ENCODE data around the gene ZNF560. TPM values are rescaled to one million over a fixed set of nuclear protein-coding genes. Genes with fewer than 3 reads are reported as not detected.

The ZNF560 gene
- total and polyA plus RNA-seq, 9 of the 15 experiments (the other 6 are each of a cell fraction or from before 2014, with no cell fraction given), result 0.04 to 0.18 (median 0.05) TPM; not detected in 3

DNA sequence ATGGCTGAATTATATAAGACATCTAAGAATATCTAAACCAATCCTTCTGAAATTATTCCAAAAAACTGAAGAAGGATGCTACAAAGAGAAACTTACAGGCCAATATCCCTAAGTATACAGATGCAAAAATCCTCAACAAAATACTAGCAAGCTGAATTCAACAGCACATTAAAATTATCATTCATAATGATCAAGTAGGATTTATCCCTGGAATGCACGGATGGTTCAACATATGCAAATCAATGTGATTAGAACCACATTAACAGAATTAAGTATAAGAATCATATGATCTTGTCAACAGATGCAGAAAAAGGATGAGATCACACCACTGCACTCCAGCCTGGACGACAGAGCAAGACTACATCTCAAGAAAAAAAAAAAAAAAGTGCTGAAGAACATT, 13.3 kb downstream of the ZNF560 start:
- Histone ChIP-seq H3K9ac (ENCODE audit: insufficient read depth in 1 of 2, low read depth in 2 of 2, low read length in 2 of 2) (no peak overlapping the region), H2AFZ (ENCODE audit: low read depth, low read length) (no peak overlapping the region), H4K20me1 (replicated peaks; ENCODE audit: control insufficient read depth, insufficient read depth, low read length) (no peaks in the 10 kb centered on the region), H3K4me3 (no peak overlapping the region), H3K4me1 (replicated peaks in 1 of 2; ENCODE audit: control insufficient read depth in 2 of 2, insufficient read depth in 2 of 2, low read length in 2 of 2) (no peaks in the 10 kb centered on the region), H3K27me3 (ENCODE audit: control insufficient read depth in 2 of 2, insufficient read depth in 2 of 2, low read length in 2 of 2) (no peaks in the 10 kb centered on the region), H3K27ac (ENCODE audit: extremely low read depth, low read depth, low read length) (no peak overlapping the region), H3K4me2 (ENCODE audit: insufficient read depth, low read length) (no peak overlapping the region), H3K9me3 (replicated peaks; ENCODE audit: control insufficient read depth, insufficient read depth, low read depth, low read length) (peaks cover 2% of the 10 kb centered on the region; the same call in 1 of the 2 replicates), H3K9me1 (ENCODE audit: control insufficient read depth, insufficient read depth, low read length) (peaks cover 2% of the 10 kb centered on the region), H3K36me3 (ENCODE audit: control insufficient read depth, insufficient read depth, low read length) (no peaks in the 10 kb centered on the region), H3K79me2 (ENCODE audit: control insufficient read depth, insufficient read depth, low read length) (no peaks in the 10 kb centered on the region)
- POLR2A ChIA-PET, result no interaction called here
- ATAC-seq (no peak), DNase-seq (ENCODE audit: extremely low read depth in 1 of 4, low spot score in 3 of 4) (no peak), FAIRE-seq (no peak)
- no TSS peak for BruUV-seq (replicated peaks)
- in situ Hi-C loops (cut with MboI) (no loop called here), intact Hi-C loops (cut with micrococcal nuclease) (no loop called here)
- WGBS (ENCODE audit: insufficient coverage, low coverage, missing lambda C conversion rate), result 7% methylated on average over 2 of the region's 2 CpGs
- CTCF ChIA-PET (ENCODE audit: low intra/inter-chr PET ratio), result no interaction called here
- peak; percentile 91 for TF ChIP-seq ZNF324 (CRISPR knock-in tag; IDR thresholded peaks at IDR 0.05)
- no peak for TF ChIP-seq ZNF311 (CRISPR knock-in tag; IDR thresholded peaks at IDR 0.05)

DNA sequence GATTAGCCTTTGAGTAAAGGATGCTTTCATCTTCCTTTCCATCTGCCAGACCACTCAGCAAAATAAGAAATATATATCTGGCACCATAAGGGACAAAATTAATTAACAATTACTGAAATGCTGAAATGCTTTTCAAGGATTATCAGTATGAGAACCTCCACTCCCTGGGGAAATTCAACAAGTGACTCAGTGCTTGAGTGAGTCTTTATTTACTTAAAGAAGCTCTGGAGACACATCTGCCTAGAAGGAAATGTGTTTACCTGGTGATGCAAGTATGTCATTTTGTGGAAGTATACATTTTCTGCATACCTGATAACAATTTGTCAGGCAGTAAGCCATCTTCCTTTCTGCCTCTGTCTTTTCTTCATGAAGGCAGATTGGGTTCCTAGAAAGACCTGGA, 23.4 kb downstream of the ZNF560 start:
- TF ChIP-seq SRSF1 (IDR thresholded peaks at IDR 0.05; ENCODE audit: low read depth, low read length) (no peak), HOXB6 (CRISPR knock-in tag; IDR thresholded peaks at IDR 0.05; ENCODE audit: borderline replicate concordance) (no peak), ZNF695 (CRISPR knock-in tag; IDR thresholded peaks at IDR 0.05) (no peak), SRSF9 (IDR thresholded peaks at IDR 0.05; ENCODE audit: borderline replicate concordance, low read depth, low read length) (no peak)
- TF ChIP-seq, protein P1, sequence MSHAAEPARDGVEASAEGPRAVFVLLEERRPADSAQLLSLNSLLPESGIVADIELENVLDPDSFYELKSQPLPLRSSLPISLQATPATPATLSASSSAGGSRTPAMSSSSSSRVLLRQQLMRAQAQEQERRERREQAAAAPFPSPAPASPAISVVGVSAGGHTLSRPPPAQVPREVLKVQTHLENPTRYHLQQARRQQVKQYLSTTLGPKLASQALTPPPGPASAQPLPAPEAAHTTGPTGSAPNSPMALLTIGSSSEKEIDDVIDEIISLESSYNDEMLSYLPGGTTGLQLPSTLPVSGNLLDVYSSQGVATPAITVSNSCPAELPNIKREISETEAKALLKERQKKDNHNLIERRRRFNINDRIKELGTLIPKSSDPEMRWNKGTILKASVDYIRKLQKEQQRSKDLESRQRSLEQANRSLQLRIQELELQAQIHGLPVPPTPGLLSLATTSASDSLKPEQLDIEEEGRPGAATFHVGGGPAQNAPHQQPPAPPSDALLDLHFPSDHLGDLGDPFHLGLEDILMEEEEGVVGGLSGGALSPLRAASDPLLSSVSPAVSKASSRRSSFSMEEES (CRISPR knock-in tag; IDR thresholded peaks at IDR 0.05), result no peak
- intact Hi-C loops (cut with micrococcal nuclease) (no loop called here), in situ Hi-C loops (cut with MboI) (no loop called here)
- ATAC-seq, result no peak
- no peaks in the 10 kb centered on the region for H3K36me3 ChIP-seq (ENCODE audit: control insufficient read depth, insufficient read depth, low read length)
- no peak overlapping the region for H3K27ac ChIP-seq (ENCODE audit: extremely low read depth, low read depth, low read length)
- H3K4me2 ChIP-seq (ENCODE audit: insufficient read depth, low read length), result no peak overlapping the region
- no peaks in the 10 kb centered on the region for H3K27me3 ChIP-seq (ENCODE audit: control insufficient read depth in 2 of 2, insufficient read depth in 2 of 2, low read length in 2 of 2)
- H3K79me2 ChIP-seq (ENCODE audit: control insufficient read depth, insufficient read depth, low read length), result no peaks in the 10 kb centered on the region
- CTCF ChIA-PET (ENCODE audit: low intra/inter-chr PET ratio), result no interaction called here
- no peaks in the 10 kb centered on the region for H3K9me1 ChIP-seq (ENCODE audit: control insufficient read depth, insufficient read depth, low read length)
- no peak overlapping the region for H3K4me3 ChIP-seq
- POLR2A ChIA-PET, result no interaction called here
- no peaks in the 10 kb centered on the region for H4K20me1 ChIP-seq (replicated peaks; ENCODE audit: control insufficient read depth, insufficient read depth, low read length)
- no peaks in the 10 kb centered on the region for H3K9me3 ChIP-seq (replicated peaks; ENCODE audit: control insufficient read depth, insufficient read depth, low read depth, low read length)
- no peak overlapping the region for H3K9ac ChIP-seq (ENCODE audit: insufficient read depth in 1 of 2, low read depth in 2 of 2, low read length in 2 of 2)
- no peak for FAIRE-seq
- no peaks in the 10 kb centered on the region for H3K4me1 ChIP-seq (replicated peaks in 1 of 2; ENCODE audit: control insufficient read depth in 2 of 2, insufficient read depth in 2 of 2, low read length in 2 of 2)
- DNase-seq (ENCODE audit: extremely low read depth in 1 of 4, low spot score in 3 of 4), result no peak
- BruUV-seq (replicated peaks), result no TSS peak
- H2AFZ ChIP-seq (ENCODE audit: low read depth, low read length), result no peak overlapping the region

All from K562 (cell line).